D721Med (cell line): ENCODE data around the gene TMEM254.

ENCODE experiments used
- DNase-seq: peaks from one replicate; pipeline ENCODE4 v3.0.0; 2011; ENCODE audit warnings: low spot score; ENCODE audit not compliant: insufficient read length
- FAIRE-seq: peaks from 2 replicates; lab custom pipeline; 2011; peaks lifted over from hg19 to GRCh38; lab: Jason Lieb, UNC
- CTCF ChIP-seq: IDR thresholded peaks from 2 replicates; pipeline ENCODE4 v1.5.1; 2012; ENCODE audit warnings: mild to moderate bottlenecking, control low read depth; ENCODE audit not compliant: insufficient read depth; ENCODE audit errors: missing control alignments

TMEM254 gene

DNA sequence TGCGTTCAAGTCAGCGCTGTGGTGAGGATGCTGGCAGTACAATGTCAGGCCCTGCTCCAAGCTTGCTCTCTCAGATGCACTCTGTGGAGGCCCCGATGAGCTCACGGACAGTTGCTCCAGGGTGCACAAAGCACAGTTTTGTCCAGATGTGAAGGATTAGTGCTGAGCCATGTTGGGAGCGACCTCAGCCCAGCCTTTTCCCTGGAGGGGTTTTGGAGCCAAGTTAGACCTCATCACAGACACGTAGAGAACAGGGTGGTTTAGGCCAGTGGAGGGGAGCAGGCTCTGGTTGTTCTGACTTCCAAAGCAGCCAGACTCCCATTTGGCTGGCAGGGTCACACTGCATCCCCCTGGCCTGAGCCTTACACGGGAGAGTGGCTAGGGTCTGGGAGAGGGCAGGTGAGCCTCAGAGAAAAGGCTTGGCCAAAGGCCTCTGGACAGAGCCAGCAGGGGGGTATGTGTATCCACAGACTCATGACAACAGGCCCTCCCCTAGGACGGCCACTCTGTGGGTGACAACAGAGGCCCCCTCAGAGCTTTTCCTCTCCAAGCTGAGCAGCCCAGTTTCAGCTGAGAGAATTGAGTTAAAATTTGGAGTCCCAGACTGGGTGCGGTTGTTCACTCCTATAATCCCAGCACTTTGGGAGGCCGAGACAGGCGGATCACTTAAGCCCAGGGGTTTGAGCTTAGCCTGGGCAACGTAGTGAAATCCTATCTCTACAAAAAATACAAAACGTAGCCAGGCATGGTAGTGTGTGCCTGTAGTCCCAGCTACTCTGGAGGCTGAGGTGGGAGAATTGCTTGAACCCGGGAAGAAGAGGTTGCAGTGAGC lies 58.8 kb downstream of the TMEM254 start:
- DNase-seq = no peak
- TF ChIP-seq CTCF = no peak
- FAIRE-seq = no peak

DNA sequence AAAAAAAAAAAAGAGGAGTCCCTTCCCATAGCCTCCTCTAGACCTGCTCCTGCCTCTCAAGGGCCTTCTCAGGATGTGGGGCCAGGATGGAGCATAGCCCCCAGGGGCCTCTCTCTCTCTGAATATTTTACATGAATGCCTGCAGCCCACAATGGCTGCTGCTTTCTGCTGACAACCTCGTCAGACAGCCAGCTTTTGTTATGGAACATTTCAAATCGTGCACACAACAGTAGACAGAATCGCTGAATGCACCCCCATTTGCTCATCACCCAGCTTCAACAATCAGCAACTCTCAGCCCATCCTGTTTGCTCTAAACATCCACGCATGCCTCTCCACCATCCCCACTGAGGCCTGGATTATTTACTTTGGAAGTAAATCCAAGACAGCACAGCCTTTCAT lies 59.5 kb downstream of the TMEM254 start:
- TF ChIP-seq CTCF = no peak
- no peak for DNase-seq
- FAIRE-seq = no peak

GRCh38 chr10:80139265-80139664 lies 60.8 kb downstream of the TMEM254 start:
- no peak for TF ChIP-seq CTCF
- FAIRE-seq (no peak), DNase-seq (no peak)

DNA sequence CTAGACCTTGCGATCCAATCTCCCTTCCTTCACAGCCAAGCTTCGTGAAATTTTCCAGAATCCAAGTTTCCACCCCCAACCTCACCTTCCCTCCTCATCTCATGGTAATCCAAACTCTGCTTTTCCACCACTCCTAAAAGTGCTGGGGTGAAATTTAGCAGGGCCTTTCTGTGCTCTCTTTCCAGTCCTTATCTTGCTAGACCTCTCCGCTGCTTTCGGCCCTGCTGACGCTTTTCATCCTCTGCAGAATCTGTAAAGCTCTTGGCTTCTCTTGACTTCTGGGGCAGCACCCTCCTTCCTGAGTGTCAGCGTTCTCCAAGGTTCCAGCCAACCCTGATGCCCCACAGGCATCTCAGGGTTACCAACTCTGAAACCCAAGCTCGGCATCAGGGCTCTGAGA lies 61.8 kb downstream of the TMEM254 start:
- TF ChIP-seq CTCF = no peak
- no peak for FAIRE-seq
- DNase-seq = no peak

GRCh38 chr10:80141696-80142460 lies 63.4 kb downstream of the TMEM254 start:
- DNase-seq (no peak), FAIRE-seq (no peak)
- TF ChIP-seq CTCF = no peak
